Stimulated activated CD8-positive, alpha-beta memory T cell treated with anti-CD3 and anti-CD28 coated beads, Interleukin-4, amount 100 ng/mL, for 24 hours (primary cell): Measurements from ENCODE around the gene IFI30.
A peak's percentile ranks its signal among the peaks of the same experiment; 100 is the strongest.
"Not testable (repeated sequence)": the region's sequence is repeated elsewhere in the genome, so short reads cannot be mapped to it uniquely, and the experiment has no call there.

ENCODE experiments used
- DNase-seq: peaks from one replicate; pipeline ENCODE4 v3.0.0-alpha.2; 2020; ENCODE audit warnings: low read depth

Gene IFI30

GRCh38 chr19:18152817-18153555 lies 20.6 kb upstream of the IFI30 start, which contains the start of gene PIK3R2:
PIK3R2 (plus strand) TSS chr19:18153163; CDS start chr19:18155880, 2,717 bp downstream.
- DNase-seq = peak; percentile 99

DNA sequence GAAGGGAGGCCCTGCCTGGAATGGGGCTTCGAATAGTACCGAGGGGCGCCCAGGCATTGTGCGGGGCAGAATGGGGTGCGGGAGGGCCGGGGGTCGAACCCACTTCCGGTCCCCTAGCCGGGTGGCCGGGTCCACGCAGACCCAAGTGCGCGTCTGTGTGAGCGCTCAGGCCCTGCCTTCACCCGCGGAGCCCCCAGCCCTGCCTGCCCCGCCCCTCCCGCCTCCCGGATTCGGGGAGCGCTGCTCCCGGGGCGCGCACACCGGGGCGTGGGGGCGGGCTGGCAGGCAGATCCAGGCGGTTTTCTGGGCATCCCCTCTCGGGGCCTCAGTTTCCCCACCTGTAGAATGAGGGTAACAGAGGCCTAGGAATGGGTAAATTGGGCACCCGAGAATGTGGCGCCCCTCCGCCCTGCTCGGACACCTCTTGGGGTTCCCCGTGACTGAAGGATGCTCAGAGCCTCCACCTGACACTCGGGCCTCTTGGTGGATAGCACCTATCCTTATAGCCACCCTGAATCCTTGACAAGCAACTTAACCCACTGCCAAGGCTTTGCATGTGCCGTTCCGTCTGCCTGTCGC lies 20.0 kb upstream of the IFI30 start:
- DNase-seq = no peak

DNA sequence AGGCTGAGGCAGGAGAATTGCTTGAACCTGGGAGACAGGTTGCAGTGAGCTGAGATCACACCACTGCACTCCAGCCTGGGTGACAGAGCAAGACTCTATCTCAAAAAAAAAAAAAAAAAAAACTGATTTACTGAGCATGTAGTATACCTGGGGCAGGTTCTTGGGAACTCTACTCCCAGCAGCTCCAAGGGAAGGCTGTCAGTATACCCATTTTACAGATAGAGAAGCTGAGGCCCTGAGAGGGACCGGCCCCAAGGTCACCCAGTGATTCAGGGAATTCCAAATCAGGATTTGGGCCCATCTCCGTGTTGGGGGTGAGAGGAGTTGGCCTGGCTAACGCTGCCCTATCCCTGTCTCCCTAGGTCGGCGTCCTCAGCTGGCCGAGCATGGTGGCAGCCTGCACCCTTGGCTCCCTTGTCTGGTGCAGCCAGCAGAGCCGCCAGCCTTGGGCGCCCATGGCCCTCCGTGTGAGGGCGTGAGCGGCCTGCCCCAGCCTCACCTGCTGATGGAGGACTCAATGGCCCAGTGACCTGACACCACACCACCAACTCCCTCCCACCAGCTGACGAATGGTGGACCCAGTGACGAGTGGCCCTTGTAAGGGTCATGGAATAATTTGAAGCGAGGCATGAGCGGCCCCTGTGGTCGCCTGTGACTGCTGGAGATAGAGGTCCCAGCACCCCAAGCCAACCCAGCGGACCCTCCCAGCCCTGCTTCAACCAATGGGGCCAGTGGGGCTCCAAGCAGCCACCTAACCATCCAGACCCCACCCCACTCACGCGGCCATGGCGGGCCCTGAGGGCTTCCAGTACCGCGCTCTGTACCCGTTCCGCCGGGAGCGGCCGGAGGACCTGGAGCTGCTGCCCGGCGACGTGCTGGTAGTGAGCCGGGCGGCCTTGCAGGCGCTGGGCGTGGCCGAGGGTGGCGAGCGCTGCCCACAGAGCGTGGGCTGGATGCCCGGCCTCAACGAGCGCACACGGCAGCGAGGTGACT lies 18.2 kb upstream of the IFI30 start:
- no peak for DNase-seq

DNA sequence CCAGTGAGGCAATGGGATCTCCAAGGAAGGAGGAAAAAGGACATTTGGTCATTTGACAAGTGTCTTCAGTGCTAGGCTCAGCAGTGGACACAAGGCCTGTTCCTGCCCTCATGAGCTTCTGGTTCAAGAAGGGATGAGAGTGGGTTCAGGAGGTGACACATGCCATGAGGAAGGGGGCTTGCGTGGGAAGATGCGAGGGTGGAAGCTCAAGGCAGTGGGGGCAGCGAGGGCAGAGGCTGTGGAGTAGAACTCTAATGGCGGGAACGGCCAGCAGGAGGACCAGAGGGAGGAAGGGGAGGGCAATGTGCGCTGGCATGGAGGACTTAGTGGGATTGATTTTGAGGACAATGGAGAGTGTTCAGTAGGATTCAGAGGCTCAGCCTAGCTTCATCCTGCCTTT lies 17.3 kb upstream of the IFI30 start:
- no peak for DNase-seq

GRCh38 chr19:18156841-18157464 lies 16.7 kb upstream of the IFI30 start:
- DNase-seq = no peak

- DNase-seq = no peak
Measured at GRCh38 chr19:18157465-18158063, 16.0 kb upstream of the IFI30 start.

GRCh38 chr19:18158467-18158866 lies 15.1 kb upstream of the IFI30 start:
- DNase-seq = no peak

- not testable (repeated sequence) for DNase-seq
Measured at GRCh38 chr19:18159059-18159616, 14.5 kb upstream of the IFI30 start.

- DNase-seq = no peak
Measured at GRCh38 chr19:18159810-18160209, 13.8 kb upstream of the IFI30 start.

DNA sequence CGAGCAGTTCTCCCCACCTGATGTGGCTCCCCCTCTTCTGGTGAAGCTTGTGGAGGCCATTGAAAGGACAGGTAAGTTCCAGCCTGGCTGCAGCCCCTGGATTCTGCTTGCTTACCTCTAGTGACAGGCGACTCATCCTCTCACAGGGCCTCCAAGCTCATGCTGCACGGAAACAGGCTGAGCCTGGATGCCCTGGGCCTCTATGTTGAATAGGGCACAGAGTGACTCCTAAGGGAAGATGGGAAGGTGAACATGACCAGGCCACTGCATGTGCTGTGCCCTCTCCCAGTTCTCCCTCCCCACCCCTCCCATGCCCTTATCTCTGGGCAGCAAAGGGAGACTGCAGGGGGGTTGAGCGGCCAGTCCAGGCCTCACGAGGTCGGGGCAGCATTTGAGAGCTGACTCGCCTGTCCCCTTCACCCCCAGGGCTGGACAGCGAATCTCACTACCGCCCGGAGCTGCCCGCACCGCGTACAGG lies 13.1 kb upstream of the IFI30 start:
- no peak for DNase-seq

GRCh38 chr19:18160971-18161635 lies 12.5 kb upstream of the IFI30 start:
- peak; percentile 68 for DNase-seq

GRCh38 chr19:18161636-18162002 lies 12.0 kb upstream of the IFI30 start:
- DNase-seq = no peak

- DNase-seq = no peak
Measured at GRCh38 chr19:18164072-18164471, 9.5 kb upstream of the IFI30 start.

- no peak for DNase-seq
Measured at GRCh38 chr19:18165794-18166544, 7.6 kb upstream of the IFI30 start.

DNA sequence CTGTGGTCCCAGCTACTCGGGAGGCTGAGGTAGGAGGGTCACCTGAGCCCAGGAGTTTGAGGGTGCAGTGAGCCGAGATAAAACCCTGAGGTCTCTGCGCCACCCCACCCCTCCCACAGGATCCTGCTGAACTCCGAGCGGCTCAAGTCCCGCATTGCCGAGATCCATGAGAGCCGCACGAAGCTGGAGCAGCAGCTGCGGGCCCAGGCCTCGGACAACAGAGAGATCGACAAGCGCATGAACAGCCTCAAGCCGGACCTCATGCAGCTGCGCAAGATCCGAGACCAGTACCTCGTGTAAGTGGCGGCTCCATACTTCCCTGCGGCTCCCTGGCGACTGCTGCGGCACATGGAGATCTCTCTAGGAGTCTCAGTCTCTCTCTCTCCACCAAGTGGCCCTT lies 6.6 kb upstream of the IFI30 start:
- DNase-seq = no peak

DNA sequence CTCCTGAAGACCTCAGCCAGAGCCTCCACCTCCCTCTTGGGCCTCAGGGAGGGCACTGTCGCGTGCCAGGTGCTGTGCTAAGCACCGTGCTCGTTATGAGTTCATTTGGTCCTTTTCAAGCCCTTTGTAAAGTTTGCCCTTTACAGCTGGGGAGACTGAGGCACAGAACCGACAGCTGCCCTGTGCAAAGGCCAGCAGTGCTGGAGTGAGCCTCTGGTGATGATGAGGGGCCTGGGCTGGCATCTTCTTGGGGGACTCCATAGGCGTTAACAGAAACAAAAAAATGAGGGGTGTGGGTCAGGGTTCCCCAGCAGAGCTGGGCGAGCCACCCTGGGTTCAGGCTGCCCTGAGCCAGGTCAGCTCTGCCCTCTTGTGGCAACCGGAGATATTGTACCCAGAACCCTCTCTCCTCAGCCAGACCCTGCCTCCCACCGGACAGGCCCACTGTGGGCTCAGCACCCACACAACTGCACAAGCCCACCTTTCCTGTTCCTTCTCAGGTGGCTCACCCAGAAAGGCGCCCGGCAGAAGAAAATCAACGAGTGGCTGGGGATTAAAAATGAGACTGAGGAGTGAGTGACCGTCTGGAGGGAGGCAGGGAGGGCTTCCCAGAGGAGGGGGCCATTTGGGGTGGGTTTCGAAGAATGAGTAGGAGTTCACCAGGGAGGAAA lies 5.5 kb upstream of the IFI30 start:
- no peak for DNase-seq

DNA sequence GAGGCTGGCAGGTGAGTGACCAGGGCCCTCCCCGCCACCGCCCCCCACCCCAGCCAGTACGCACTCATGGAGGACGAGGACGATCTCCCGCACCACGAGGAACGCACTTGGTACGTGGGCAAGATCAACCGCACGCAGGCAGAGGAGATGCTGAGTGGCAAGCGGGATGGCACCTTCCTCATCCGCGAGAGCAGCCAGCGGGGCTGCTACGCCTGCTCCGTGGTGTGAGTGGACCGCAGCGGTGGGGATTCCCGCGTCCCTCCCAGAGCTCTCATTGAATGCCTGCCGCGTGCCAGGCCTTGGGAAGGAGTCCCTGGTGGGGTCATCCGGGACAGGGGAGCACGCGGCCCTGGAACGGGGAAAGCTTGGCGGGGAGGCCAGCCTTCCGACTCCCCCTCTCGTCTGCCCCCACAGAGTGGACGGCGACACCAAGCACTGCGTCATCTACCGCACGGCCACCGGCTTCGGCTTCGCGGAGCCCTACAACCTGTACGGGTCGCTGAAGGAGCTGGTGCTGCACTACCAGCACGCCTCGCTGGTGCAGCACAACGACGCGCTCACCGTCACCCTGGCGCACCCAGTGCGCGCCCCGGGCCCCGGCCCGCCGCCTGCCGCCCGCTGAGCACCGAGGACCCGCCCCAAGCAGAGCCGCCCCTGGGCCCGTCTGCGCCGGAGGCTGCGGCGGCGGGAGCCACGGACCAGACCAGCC lies 4.8 kb upstream of the IFI30 start:
- DNase-seq = no peak

GRCh38 chr19:18170714-18171255 lies 2.8 kb upstream of the IFI30 start:
- no peak for DNase-seq
